GM19240 (cell line): ENCODE results near the gene NANS.
A peak's percentile ranks its signal among the peaks of the same experiment; 100 is the strongest.
"Not testable (repeated sequence)": the region's sequence is repeated elsewhere in the genome, so short reads cannot be mapped to it uniquely, and the experiment has no call there.

Experiments
- DNase-seq: peaks from one replicate; pipeline ENCODE4 v3.0.0; 2011; ENCODE audit warnings: low spot score; ENCODE audit not compliant: insufficient read length

The NANS gene, protein sequence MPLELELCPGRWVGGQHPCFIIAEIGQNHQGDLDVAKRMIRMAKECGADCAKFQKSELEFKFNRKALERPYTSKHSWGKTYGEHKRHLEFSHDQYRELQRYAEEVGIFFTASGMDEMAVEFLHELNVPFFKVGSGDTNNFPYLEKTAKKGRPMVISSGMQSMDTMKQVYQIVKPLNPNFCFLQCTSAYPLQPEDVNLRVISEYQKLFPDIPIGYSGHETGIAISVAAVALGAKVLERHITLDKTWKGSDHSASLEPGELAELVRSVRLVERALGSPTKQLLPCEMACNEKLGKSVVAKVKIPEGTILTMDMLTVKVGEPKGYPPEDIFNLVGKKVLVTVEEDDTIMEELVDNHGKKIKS

DNA sequence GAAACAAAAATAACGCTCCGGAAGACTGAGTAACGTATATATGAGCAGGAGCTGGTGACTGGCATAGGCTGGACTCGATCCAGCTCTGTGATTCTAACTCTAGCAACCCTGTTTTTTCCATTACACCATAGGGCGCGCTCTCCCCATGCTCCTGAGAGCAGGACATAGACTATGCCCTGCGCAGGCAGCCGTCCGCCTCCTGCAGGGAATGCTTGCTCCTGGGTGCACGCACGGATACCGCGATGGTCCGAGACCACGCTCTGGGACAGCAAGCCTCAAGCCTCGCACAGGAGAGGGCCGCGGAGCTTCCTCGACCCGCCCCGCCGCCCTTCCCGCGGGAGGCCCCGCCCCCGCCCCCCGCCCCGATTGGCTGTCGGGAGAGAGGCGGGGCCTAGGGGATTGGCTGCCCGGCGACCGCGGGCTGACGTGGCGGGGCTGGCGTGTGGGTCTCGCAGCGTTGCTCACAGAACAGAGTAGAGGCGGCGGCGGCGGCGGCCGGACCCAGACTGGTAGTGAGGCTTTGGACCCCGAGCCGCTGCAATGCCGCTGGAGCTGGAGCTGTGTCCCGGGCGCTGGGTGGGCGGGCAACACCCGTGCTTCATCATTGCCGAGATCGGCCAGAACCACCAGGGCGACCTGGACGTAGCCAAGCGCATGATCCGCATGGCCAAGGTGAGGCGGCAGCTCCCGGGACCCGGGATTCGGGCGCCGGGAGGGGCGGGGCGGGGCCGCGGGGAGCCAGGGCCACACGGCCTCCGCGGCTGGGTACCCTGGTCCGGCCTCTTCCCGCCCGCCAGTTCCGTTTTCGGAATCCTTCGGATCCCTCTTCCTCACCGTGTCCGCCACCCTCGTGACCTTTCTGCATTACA is at the start of gene NANS:
Gene NANS, plus strand, starts transcription at position 464 of the 869 bp plus-strand sequence. Its CDS starts 77 bp downstream, at position 541.
- peak; percentile 87 for DNase-seq

- no peak for DNase-seq
Observed at GRCh38 chr9:98007251-98007928, 49.1 kb upstream of the NANS start.

- DNase-seq, result no peak
Observed at GRCh38 chr9:98008764-98009163, 47.8 kb upstream of the NANS start.

DNA sequence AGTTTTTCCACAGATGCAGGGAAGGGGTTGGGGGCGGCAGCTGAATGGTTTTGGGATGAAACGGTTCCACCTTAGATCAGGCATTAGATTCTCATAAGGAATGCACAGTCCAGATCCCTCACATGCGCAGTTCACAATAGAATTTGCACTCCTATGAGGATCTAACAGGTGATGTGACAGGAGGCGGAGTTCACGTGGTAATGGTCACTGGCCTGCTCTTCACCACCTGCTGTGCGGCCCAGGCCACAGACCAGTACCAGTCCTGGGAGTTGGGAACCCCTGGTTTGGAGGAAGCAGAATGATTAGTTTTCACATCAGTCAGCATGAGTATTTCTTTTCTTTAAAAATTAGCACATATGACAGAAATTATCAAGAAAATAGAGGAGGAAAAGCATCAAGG is 47.1 kb upstream of the NANS start:
- DNase-seq, result no peak

- no peak for DNase-seq
Observed at GRCh38 chr9:98009936-98010335, 46.6 kb upstream of the NANS start.

DNA sequence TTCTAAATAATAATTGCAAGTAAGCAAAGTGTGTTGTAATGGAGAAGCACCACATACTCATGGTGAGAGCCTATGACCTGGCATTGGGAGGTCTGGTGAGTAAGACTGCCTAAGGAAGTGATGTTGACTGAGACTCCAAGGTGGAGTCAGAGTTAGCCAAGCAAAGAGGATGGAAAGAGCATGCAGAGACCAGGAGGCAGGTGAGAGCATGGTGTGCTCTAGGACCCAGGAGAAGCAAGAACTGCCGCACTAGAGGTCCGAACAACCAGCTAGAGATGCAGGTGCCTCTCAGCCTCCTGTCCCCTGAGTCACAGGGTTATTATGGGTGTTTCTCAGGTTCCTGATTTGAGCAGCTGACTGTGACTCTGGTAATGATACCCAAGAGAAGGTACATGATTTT is 46.1 kb upstream of the NANS start:
- DNase-seq, result peak; percentile 23

DNA sequence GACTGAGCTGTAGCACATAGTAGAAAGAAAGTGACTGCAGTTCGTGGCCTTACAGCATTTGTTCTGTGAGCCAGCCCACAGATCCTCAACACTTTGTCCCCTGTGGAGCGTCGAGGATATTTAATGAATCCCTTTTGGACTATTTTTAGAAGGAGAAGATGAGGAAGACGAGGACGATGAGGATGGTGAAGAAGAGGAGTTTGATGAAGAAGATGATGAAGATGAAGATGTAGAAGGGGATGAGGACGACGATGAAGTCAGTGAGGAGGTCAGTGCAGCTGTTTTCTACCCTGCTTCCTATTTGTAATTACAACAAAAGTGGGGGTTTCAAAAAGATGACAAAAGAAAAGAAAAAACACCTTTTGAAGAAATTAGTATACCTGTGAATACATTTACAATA is 45.4 kb upstream of the NANS start:
- DNase-seq, result no peak

- DNase-seq, result no peak
Observed at GRCh38 chr9:98016137-98016680, 40.3 kb upstream of the NANS start.

GRCh38 chr9:98017306-98017705 is 39.2 kb upstream of the NANS start:
- no peak for DNase-seq

DNA sequence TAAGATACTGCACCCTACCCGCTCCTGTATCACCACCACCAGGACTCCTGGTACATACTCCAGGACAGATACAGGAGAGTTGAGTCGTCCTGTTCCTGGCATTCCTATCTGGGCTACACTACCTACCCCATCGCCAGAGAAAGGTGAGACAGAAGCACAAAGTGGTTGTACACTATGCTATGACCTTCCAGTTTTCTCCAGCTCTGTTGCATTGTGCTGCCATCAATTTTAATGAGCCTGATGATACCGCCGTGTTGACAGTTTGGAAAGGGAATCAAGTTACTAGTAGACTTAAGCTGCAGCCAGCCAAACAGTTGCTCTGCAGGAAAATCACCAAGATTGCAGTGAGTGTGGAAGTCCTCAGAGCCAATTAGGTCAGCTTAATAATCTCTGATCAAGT is 38.2 kb upstream of the NANS start:
- DNase-seq, result no peak

DNA sequence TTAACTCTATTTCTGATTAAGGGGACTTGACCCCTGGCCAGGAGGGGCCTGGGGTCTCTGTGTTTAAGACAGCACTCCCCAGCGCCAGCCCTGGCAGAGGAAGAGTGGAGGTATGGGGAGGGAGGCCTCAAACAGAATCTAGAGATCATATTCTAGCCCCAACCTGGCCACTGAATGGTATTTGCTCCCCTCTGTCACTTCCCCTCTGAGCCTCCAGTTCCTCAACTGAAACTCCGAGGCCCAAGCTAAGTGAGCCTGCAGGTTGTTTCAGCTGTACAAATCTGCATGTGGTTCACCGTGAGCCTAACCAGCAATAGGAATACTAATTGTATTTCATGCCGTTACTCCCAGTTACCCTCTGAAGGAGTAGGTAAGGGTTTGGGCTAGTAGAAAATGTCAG is 37.4 kb upstream of the NANS start:
- DNase-seq, result no peak

DNA sequence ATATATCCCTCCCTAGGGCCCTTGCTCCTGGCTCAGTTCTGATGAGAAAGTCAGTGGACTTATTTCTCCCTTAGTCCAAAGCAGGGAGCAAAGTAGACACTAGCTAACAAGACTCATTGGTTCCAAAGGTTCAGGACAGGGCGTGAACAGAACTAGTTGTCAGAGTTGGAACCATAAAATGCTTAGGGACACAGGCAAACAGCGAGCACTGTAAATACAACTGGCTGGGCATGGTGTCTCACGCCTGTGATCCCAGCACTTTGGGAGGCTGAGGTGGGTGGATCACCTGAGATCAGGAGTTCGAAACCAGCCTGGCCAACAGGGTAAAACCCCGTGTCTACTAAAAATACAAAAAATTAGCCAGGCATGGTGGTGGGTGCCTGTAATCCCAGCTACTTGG is 36.7 kb upstream of the NANS start:
- DNase-seq, result not testable (repeated sequence)

GRCh38 chr9:98020476-98021145 is 35.9 kb upstream of the NANS start:
- DNase-seq, result no peak

DNA sequence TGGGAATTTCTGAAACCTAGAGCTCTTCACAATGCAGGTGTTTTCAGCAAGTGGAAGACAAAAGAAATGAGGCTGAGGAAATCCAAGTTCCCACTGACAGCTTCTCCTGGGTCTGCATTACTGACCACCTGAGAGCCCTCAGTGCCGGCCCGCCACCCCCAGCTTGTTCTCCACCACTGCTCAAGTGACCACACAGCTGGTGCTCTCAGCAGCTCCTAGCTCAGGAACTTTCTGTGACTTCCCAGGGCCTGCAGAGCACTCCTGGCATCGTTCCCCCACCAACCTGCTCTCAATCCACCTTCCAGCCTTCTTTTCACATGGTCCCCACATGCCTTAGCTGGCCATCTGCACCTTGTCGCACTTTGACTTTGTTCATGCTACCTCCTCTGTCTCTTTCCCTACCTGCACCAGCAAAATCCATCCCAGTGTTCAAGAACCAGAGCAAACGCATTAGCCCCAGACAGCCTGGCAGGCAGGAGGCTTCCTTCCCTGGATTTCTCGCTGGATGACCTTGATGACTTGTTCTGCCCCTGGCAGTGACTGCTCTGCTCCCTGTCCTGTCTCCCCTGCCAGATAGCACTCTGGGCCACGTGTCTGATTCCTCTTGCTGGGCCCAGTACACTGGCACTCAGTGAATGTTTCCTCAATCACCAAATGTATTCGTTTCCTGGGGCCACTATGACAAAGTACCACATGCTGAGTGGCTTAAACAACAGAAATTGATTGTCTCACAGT is 35.1 kb upstream of the NANS start:
- DNase-seq, result no peak

- no peak for DNase-seq
Observed at GRCh38 chr9:98022447-98022846, 34.1 kb upstream of the NANS start.

DNA sequence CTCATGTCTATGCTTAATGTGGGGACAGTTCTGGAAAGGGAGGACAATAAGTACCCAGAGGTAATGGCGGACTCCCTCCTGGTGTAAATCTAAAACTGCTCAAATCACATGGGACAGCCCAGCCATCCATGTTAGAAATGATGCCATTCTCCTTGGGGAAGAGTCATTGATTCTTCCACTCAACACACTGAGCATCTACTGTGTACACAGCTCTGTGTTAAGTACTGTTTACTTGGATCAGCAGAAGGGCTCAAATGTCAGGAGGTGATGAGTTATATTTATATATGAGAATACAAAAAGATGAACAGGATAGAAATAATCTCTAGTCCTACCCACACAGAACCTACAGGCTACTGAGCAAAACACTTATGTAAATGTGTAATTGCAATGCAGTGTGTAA is 31.8 kb upstream of the NANS start:
- DNase-seq, result no peak

- no peak for DNase-seq
Observed at GRCh38 chr9:98031169-98031568, 25.4 kb upstream of the NANS start.

GRCh38 chr9:98031935-98032334 is 24.6 kb upstream of the NANS start:
- DNase-seq, result no peak

DNA sequence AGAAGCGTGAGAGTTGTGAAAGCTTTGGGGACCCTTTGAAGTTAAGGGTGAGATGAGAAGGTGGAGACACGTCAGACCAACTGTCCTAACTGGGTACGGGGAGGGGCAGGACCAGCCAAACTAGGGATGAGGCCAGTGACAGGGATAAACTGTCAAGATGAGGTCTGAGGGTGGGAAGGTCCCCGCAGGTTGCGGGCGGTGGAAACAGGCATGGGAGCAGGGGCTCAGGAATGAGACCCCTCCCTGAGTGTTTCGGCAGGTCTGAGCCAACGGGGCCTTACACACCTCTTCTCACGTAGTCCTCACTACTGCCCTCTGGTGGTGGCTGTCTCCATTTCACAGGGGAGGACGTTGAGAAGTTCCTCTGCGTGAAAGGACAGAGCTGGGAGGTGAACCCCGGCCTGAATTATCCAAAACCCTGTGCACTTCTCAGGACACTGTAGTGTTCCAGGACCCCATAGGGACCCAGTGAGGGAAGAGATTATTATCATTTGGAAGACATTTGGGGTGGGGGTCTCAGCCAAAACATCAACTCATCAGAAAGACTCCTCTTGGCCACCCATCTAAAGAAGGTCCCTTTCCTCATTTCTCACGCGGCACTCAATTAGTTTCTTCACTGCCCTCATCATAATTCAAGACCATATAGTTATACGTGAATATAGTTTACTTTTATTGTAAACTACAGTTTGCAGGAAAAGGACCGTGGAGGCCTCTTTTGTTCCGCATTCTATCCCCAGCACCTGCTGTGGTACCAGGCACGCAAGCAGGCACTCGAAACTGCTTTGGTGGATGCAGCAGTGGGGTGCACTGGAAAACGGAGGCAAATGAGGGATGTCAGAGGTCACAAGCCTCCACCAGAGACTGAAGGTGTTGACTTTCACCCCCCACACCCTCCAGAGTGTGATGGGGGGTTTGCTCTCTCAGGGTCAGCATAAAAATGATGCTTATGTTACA is 21.7 kb upstream of the NANS start:
- DNase-seq, result peak; percentile 46
